Measurements from ENCODE around the gene CRTC1.

GRCh38 chr19:18773682-18774081 is 90.2 kb downstream of the CRTC1 start:
- TF ChIP-seq, protein P1, sequence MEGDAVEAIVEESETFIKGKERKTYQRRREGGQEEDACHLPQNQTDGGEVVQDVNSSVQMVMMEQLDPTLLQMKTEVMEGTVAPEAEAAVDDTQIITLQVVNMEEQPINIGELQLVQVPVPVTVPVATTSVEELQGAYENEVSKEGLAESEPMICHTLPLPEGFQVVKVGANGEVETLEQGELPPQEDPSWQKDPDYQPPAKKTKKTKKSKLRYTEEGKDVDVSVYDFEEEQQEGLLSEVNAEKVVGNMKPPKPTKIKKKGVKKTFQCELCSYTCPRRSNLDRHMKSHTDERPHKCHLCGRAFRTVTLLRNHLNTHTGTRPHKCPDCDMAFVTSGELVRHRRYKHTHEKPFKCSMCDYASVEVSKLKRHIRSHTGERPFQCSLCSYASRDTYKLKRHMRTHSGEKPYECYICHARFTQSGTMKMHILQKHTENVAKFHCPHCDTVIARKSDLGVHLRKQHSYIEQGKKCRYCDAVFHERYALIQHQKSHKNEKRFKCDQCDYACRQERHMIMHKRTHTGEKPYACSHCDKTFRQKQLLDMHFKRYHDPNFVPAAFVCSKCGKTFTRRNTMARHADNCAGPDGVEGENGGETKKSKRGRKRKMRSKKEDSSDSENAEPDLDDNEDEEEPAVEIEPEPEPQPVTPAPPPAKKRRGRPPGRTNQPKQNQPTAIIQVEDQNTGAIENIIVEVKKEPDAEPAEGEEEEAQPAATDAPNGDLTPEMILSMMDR (IDR thresholded peaks at IDR 0.05; ENCODE audit: low read length), result no peak
- no peak for TF ChIP-seq EZH2phosphoT487 (IDR thresholded peaks at IDR 0.05; ENCODE audit: low read length)
- no peak for TF ChIP-seq EZH2 (optimal IDR thresholded peaks at IDR 0.05; ENCODE audit: low read depth, low read length)

All from MM.1S (cell line).